Globus pallidus (tissue), 1 donor: Measurements from ENCODE around the gene SMCHD1.
A peak's percentile ranks its signal among the peaks of the same experiment; 100 is the strongest.

Source experiments
- DNase-seq: peaks from one replicate; pipeline ENCODE4 v3.0.0-alpha.2; 2015; ENCODE audit warnings: low spot score

Gene SMCHD1

DNA sequence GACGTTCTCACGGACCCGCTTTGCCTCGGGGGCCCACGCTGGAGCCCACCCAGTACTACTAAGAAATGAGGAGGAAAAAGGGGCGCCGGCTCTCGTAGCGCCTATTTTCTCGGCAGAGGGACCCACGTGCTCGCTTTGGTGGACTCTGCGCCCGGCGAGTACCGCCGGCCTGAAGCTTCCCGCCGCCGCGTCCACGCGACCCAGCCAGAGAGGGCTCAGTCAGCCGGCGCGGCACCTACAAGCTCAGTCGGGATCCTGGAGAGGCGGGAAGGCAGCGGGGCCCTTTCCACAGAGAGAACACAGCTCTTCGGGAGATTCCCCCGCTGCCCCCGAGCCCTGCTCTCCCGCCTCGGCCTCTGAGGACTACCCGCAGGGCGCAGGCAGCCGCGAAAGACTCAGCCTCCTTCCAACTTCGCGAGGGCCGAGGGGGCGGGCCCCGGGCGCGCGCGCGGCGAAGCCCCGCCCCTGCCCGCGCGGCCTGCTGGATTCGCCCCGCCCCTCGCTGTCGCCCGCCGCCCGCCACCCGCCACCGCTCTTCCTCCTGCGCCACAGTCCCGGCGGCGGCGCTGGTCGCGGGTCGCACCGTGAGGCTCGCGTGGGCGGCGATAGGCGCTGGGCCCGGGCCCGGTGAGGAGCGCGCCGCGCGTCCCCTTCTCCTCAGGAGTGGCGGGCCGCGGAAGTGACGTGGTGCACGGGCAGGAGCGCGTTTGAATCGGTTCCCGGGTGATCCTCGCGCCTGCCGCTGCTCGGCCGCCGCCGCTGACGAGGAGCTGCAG is at the start of gene SMCHD1:
Gene SMCHD1, plus strand, starts transcription at position 549 of the 776 bp plus-strand sequence. CDS start 350 bp downstream, outside the sequence.
- peak; percentile 84 for DNase-seq

DNA sequence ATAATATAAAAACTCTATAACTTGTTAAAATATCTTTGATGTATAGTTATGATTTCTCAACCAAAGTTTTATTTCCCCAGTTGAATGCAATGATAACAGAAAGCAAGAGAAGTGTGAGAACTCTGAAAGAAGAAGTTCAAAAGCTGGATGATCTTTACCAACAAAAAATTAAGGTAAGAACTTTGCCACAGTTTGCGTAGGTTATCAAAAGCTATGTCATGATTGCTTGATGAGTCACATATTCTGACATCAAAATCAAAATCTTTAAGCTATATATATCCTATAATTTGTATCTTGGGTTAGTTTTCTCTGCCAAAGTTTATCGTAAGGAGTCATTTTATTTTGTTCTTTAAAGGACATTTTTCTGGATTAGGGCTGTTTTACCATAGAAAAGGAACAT is 49.2 kb upstream of the SMCHD1 start:
- no peak for DNase-seq

DNA sequence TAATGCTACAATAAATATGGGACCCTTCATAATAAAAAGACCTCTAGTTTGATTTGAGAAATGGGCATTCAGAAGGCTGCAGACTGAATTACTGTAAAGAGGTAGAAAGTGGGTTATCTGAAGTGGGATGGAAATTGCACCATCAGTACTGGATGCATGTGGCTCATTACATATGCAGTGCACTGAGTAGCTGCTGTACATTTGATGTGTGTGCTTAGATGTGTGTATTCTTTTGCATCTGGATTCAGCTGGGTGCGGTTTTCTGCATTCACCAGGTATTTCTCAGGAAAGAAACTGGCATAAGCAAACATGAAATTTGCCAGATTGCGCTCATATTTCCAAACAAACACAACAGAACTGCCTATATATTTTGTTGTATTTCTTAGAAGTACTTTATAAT is 45.9 kb upstream of the SMCHD1 start:
- no peak for DNase-seq

DNA sequence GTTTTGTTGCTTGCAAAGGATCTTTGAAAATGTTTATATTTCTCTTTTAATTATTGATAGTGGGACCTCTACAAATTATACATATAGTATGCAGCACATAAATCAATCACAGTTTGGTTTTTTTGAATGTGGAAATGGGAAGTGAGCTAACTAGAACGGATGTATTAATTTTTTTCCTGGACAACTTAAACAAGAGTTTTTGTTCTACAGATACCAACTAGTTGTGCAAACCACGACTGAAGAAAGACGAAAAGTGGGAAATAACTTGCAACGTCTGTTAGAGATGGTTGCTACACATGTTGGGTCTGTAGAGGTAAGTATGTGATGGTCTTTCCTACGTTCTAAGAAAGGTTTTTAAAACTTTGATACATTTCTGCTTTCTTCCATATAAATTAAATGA is 45.0 kb upstream of the SMCHD1 start:
- no peak for DNase-seq

DNA sequence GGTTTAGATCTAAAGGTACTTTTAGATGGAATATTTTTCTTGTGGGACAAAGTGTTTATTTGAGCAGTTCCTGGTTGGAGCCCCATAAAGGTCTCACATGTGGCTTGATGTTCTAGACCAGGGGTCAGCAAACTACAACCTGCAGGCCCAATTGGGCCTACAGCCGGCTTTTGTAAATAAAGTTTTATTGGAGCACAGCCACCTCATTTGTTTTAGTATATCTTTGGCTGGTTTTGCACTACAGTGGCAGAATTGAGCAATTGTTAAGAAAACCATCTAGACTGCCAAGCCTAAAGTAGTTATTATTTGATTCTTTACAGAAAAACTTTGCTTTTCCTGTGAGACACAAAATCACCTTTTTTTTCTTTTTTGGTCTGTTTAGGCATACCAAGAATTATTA is 42.5 kb upstream of the SMCHD1 start:
- no peak for DNase-seq

DNA sequence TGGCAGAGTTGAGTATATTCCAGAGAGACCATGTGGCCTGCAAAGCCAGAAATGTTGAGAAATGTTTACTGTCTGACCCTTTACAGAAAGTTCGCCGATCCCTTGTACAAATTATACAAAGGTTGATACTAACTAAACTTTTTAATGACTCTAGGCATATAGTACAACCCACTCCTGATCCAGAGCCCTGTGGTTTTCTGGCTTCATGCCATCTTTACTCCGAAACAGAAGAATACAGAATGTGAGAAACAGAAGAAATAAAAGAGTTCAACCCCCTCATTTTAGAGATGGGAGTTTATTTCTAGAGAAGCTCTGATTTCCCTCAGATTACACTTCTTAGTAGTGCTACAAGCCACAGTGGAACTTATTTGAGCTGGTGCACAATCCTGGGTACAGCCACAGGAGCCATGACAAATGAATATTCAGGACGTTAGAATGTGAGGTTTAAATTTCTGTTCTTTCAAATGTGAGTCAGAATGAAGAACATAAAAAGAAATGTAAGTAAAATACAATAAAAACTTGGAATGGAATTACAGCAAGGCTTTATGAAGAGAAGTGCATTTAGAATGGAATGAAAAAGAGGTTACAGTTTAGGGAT is 38.0 kb upstream of the SMCHD1 start:
- no peak for DNase-seq

DNA sequence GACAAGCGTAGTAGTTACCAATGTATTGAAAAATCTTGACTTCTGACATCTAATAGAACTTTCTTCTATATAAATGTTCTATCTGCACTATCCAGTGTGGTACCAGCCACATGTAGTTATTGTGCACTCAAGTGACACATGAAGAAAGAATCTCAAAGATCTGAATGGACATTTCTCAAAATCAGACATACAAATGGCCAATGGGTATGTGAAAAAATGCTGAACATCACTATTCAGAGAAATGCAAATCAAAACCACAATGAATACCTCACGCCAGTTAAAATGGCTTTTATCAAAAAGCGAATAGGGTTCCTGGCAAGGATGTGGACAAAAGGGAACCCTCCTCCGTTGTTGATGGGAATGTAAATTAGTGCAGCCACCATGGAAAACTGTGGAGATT is 37.5 kb upstream of the SMCHD1 start:
- no peak for DNase-seq

DNA sequence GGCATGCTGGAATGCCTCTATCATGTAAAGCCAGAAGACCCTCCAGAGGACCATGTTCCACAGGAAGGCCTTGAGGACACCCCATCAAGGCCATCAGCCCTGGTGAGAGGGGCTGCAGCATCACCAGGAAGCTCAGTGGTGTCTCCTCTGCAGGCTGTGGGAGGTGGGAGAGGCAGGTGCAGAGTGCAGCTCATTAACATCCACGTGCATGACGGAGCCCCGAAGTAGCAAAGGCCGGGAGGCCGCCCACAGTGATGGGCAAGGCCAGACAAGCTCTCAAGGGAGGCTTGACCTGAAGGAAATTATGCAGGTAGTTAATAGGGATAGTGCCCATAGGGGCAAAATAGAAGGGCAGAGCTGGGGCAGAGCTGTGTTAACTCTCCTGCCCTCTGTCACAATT is 30.3 kb upstream of the SMCHD1 start:
- DNase-seq = no peak

DNA sequence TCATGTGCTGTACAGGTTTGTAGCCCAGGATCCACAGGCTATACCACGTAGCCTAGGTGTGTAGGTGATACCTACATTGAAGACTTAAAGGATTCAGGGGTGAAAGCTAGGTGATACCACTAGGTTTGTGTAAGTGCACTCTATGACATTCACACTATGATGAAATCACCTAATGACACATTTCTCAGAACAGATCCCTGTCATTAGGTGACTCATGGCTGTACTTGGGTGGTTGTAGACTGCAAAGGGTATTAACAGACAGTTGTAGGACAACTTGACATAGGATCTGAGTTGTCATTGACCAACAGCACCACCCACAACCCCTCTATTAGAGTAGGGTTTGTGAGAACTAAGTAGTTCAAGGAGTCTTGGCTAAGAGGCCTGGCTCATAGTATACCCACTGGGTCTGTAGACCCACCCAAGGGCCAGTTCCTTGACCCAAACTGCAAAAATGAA is 27.7 kb upstream of the SMCHD1 start:
- DNase-seq = no peak

DNA sequence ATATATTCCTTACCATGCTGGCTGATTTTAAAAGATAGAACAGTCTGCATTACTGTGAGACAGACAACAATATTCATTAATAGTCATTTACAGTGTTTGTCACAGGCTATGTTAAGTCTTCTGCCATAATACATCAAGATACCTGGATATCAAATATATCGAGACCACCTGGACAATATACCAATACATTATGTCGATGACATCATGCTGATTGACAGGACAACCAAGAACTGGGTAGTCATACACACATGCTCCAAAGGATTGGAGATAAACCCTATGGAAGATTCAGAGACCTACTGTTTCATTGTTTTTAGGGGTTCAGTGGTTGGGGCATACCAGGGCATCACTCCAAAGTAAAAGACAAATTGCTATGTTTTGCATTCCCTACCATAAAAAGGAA is 26.5 kb upstream of the SMCHD1 start:
- DNase-seq = no peak

DNA sequence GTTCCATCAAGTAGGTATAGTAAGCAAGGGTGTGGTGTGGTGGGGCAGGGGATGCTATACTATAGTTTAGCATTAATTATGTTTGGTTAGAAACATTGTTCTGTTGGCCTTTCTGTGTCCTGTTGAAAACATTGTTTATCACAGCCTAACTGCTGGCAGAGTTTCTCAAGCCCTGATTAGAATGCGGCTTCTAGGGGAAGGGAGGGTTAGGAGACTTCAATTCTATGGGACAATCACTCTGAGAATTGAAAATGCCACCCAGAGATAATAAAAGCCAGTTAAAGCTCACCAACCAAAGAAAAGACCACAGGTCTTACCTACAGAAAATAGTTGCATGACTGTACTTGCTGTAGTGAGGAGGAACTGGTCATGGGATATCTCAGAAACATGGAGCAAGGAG is 19.9 kb upstream of the SMCHD1 start:
- no peak for DNase-seq

DNA sequence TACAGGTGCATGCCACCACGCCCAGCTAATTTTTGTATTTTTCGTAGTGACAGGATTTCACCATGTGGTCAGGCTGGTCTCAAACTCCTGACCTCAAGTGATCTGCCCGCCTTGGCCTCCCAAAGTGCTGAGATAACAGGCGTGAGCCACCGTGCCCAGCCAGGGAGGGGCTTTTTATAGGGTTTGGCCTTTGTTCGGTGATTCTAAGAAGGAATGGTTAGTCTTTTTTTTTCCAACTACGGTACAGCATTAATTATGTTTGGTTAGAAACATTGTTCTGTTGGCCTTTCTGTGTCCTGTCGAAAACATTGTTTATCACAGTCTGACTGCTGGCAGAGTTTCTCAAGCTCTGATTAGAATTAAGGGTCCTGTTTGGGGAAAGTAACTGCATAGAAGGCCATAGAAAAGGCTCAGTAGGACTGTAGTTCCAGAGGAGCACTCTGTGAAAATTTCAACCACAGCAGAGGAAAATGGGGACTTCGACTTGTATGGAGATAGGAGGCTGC is 19.3 kb upstream of the SMCHD1 start:
- no peak for DNase-seq

DNA sequence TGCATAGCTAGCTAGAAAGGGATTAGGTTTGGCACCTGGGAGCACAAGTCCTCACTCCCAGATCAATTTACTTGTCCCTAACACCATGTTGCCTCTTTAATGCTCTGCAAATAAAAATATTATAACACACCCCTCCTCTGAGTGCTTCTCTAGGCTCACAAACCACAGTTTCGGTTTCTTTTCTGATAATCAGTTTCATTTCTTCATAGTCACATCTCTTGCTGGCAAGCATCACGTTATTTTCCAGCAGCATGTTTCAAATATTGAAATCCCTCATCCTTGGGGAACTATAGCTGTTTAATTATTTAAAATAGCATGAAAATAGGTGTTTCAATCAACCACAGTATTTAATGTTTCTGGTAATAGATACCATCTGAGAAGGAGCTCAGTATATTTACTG is 13.9 kb upstream of the SMCHD1 start:
- peak; percentile 28 for DNase-seq

DNA sequence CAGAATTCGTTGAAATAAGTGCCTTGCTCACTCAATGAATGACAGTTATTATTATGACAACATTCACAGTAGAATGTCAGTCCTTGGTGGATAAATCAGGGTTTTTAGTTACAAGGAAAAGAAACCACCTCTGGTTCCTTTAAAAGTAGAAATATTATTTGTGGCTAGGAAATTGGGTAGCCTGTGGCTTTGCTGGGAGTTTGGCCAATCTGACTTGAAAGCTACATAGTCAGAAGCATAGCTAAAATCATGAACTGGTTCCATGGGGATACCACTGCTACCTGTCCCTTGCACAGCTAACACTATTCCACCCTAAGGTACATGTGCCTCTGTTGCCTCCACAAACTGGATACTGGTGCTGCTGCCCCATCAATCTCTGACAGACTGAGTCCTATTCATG is 12.8 kb upstream of the SMCHD1 start:
- no peak for DNase-seq

DNA sequence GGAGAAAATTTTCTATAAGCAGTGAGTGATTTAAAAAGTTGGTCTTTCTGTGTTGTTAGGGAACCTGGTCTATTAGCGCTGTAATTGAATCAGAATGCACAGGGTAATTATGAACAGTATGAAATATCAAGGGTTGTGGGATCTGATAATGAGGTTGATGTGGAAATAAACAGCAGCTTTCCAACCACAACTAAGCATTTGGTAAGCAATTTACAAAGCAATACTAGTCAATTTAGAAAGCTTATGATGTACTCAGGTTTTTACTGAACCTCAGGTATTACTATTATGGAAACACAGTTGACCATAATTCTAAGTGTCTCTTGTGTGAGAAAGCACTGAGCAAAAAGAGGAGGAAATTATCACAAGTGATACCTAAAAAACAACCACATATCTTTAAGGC is 11.0 kb upstream of the SMCHD1 start:
- no peak for DNase-seq

DNA sequence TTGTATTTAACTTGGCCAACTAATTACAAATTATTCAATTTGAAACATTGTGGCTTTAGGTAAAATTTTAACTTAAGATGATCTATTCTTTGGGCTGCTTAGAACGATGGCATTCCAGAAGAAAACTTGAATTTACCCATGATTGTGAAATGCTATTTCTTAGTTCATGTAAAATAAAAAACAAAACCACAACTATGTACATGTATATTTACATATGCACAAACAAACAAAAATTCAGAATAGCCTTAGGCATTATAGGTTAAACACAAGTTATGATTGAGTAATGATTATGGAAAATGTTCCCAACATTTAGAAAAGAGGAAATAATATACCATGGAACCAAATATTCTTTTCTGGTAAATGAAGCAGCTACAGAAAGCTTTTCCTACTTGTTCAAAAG is 3.5 kb upstream of the SMCHD1 start:
- DNase-seq = no peak

DNA sequence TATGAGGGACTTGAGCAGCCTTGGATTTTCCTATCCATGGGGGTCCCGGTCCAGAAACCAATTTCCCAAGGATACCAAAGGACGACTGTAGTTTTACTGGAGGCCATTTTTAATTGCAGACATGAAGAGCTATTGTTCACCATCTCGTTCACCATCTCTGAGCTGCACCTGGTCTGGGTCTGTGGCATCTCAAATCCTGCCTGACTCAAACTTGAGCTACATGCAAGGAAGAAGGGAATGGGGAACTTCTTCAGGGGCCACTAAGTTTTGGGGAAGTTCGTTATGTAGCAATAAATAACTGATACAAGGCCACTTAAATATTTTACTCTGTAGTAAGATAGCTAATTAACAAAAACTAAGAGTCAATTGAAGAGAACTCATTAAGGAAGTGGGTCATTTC is 2.1 kb upstream of the SMCHD1 start:
- DNase-seq = no peak

DNA sequence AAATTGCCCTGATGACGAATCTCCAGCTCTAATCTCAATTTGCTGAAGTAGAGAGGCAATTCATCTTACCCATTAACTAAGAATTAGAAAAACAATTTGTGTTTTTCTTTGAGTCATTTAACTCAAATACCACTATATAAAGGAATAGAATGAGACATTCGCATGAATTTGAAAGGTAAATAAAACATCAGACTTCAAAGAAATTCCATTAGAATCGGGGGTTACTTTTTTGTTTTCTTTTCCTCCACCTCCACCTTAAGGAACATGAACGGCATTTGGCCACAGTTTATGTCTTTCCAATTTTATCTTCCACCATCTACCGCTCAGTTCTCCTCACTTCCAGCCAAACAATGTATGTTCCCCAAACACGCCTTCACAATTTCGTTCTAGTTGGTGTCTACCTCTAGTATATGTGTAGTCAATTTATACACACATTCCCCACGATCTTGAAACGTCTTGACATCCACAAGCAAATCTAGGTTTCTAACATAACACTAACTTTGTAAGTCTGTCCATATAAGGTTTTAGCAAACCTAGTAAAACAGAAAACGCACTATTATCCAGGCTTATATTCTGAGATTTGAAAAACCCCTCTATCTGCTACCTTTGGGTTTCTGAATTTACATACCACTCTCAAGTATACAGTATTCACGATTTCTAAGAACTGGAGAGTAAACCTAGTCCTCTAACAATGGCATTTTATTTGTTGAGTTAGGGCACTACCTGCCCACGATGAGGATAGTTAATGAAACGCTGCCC is 1.2 kb upstream of the SMCHD1 start:
- no peak for DNase-seq

DNA sequence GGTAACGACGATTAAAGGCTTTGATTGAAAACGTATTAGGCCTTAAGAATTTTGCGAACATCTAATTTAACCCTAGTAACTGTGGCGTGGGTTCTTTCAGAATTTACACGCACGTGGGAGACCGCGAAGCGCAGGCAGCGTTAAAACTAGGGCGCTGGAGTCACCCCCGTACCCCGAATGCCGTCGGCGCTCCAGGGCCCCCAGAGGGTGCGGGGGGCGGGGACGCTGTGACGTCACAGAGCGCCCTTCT is 673 bp upstream of the SMCHD1 start:
- no peak for DNase-seq

DNA sequence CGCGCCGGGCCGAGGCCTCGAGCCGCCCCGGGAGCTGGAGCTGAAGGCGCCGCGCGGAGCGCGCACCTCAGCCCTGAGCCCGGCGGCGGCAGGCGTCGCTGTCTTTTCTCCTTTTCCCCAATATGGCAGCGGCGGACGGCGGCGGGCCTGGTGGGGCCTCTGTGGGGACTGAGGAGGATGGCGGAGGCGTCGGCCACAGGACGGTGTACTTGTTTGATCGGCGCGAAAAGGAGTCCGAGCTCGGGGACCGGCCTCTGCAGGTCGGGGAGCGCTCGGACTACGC is 369 bp downstream of the SMCHD1 start:
- DNase-seq = no peak

DNA sequence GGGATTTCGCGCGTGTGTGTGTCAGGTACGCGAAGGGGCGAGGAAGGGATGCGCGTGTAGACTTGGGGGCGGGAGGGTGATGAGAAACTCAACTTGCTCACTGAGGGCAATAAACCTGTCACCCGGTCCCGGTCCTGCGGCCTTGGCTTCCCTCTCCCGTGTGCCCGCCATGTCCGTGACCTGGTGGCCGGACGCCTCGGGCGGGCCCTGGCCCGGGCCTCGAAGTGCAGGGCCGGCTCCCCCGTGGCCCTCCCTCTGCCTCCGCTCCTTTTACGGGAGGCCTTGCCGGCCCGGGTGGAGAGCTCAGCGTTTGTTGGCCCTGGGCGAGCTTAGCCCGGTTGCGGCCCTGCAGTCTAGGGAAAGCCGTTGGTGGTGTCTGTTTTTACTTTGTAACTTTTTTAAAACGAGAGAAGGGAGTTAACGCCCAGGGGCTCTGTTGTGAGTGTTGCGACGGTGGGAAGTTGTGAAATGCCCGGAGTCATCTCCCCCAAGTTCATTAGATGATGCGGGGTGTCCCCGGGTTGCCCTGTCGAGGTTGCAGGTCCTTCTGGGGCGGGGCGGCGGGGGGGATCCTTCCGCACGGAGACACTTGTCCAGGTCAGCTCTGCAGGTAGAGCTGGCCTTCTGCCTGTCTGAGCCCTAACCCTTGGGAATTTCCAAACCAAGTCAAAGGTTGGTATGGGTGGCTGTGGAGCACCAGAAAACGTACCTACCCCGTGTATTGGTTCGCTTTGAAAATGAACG is 883 bp downstream of the SMCHD1 start:
- DNase-seq = no peak

DNA sequence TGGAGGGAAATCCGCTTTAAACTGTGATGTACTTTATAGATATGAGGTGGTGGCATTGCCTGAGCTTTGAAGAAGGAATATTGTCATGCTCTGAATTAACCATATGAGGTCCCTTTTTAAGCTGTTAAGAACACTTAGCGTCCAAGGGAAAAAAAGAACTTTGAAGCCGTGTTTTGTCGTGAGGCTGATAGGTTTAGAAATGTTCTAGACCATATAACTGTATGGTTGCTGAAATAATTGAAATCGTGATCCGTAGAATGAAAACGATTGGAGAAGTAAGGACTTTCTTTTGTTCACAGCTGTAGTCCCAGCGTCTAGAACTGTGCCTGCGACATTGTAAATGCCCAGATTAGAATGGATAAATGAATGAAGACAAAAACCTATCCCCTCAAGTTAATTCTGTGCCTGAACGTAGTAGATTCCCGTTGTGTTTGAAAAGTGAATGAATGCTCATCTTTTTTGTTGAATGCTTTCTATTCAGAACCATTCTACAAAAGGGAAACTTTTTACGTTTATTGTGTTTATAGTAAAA is 1.5 kb downstream of the SMCHD1 start:
- DNase-seq = no peak
